Hepatocyte (in vitro differentiated cells): ENCODE results near the gene MS4A6E. TPM values are rescaled to one million over a fixed set of nuclear protein-coding genes. Genes with fewer than 3 reads are reported as not detected.

Experiments used
- DNase-seq: peaks from one replicate; pipeline ENCODE4 v3.0.0-alpha.2; 2016; ENCODE audit warnings: low spot score
- H2AFZ ChIP-seq: fragments of 200-600 bp; sonication (generic); 2 replicates; pipeline ENCODE4 v1.6.0; 2016; ENCODE audit warnings: antibody characterized with exemption, mild to moderate bottlenecking
- H3K27ac ChIP-seq: fragments of 200-600 bp; sonication (generic); 2 replicates; pipeline ENCODE4 v1.5.1; 2016; ENCODE audit warnings: mild to moderate bottlenecking
- H3K27me3 ChIP-seq: fragments of 200-600 bp; sonication (generic); 2 replicates; pipeline ENCODE4 v1.6.1; 2016
- H3K36me3 ChIP-seq: fragments of 200-600 bp; sonication (generic); replicated peaks from 2 replicates; pipeline ENCODE4 v1.5.1; 2016; ENCODE audit warnings: low read depth; ENCODE audit not compliant: insufficient read depth
- H3K4me1 ChIP-seq: fragments of 200-600 bp; sonication (generic); 2 replicates; pipeline ENCODE4 v1.5.1; 2016; ENCODE audit warnings: mild to moderate bottlenecking, moderate library complexity; ENCODE audit not compliant: insufficient read depth
- H3K4me2 ChIP-seq: fragments of 200-600 bp; sonication (generic); 2 replicates; pipeline ENCODE4 v1.6.0; 2016
- H3K4me3 ChIP-seq: fragments of 200-600 bp; sonication (generic); 2 replicates; pipeline ENCODE4 v1.5.1; 2016; ENCODE audit warnings: mild to moderate bottlenecking
- H3K79me2 ChIP-seq: fragments of 200-600 bp; sonication (generic); 2 replicates; pipeline ENCODE4 v1.6.0; 2017; ENCODE audit warnings: mild to moderate bottlenecking
- H3K9me2 ChIP-seq: fragments of 200-600 bp; sonication (generic); replicated peaks from 2 replicates; pipeline ENCODE4 v1.6.0; 2017; ENCODE audit warnings: mild to moderate bottlenecking; ENCODE audit not compliant: insufficient read depth
- H3K9me3 ChIP-seq: fragments of 200-600 bp; sonication (generic); 2 replicates; pipeline ENCODE4 v1.5.1; 2016; ENCODE audit warnings: low read depth, mild to moderate bottlenecking
- H4K20me1 ChIP-seq: fragments of 200-600 bp; sonication (generic); 2 replicates; pipeline ENCODE4 v1.6.0; 2016; ENCODE audit warnings: mild to moderate bottlenecking; ENCODE audit not compliant: insufficient read depth, poor library complexity, severe bottlenecking
- CTCF ChIP-seq: fragments of 200-600 bp; sonication (generic); IDR thresholded peaks from 2 replicates; pipeline ENCODE4 v1.5.1; 2016; ENCODE audit warnings: antibody characterized with exemption, mild to moderate bottlenecking; ENCODE audit not compliant: poor library complexity
- EZH2 ChIP-seq: fragments of 200-600 bp; sonication (generic); IDR thresholded peaks from 2 replicates; pipeline ENCODE4 v1.6.1; 2016; ENCODE audit warnings: antibody characterized with exemption, mild to moderate bottlenecking, borderline replicate concordance
- EZH2phosphoT487 ChIP-seq: fragments of 200-600 bp; sonication (generic); IDR thresholded peaks from one replicate; pipeline ENCODE4 v1.6.1; 2018; ENCODE audit warnings: antibody characterized with exemption, mild to moderate bottlenecking, low read depth, moderate library complexity; ENCODE audit not compliant: unreplicated experiment, severe bottlenecking
- WGBS: methylation state at CpG from one replicate; pipeline ENCODE4 v1.1.6; 2016; ENCODE audit warnings: low lambda C conversion rate; ENCODE audit errors: missing lambda C conversion rate; 5-methylcytosine and 5-hydroxymethylcytosine counted together
- polyA plus RNA-seq: library from polyadenylated mRNA; unstranded; fragments of >200 nt; fragmentation: Nextera tagmentation; extraction: Ambion mirVana; gene quantifications from 2 replicates; pipeline ENCODE4 v1.2.1, GENCODE V29; 2016
- total RNA-seq: library from RNA; depleted of rRNA; stranded (reverse); fragments of >200 nt; gene quantifications from 2 replicates; pipeline ENCODE4 v1.2.3, GENCODE V29; 2014

The MS4A6E gene
- total and polyA plus RNA-seq, 2 experiments from 2014 or later: not detected

GRCh38 chr11:60315871-60316270 lies 11.2 kb upstream of the MS4A6E start:
- H2AFZ ChIP-seq: no peak overlapping the region
- H3K9me3 ChIP-seq: no peaks in the 10 kb centered on the region
- no peaks in the 10 kb centered on the region for H3K79me2 ChIP-seq
- no peaks in the 10 kb centered on the region for H3K9me2 ChIP-seq
- no peaks in the 10 kb centered on the region for H4K20me1 ChIP-seq
- no peak for TF ChIP-seq EZH2
- TF ChIP-seq EZH2phosphoT487: no peak
- TF ChIP-seq CTCF: no peak
- DNase-seq: no peak
- H3K4me3 ChIP-seq: no peak overlapping the region
- H3K27ac ChIP-seq: no peak overlapping the region
- H3K4me1 ChIP-seq: no peaks in the 10 kb centered on the region
- H3K27me3 ChIP-seq: no peaks in the 10 kb centered on the region
- no peaks in the 10 kb centered on the region for H3K36me3 ChIP-seq
- H3K4me2 ChIP-seq: no peak overlapping the region

- no peak overlapping the region for H2AFZ ChIP-seq
- no peaks in the 10 kb centered on the region for H3K79me2 ChIP-seq
- no peak overlapping the region for H3K4me3 ChIP-seq
- no peak for DNase-seq
- no peaks in the 10 kb centered on the region for H3K9me2 ChIP-seq
- no peaks in the 10 kb centered on the region for H4K20me1 ChIP-seq
- no peaks in the 10 kb centered on the region for H3K9me3 ChIP-seq
- H3K27ac ChIP-seq: no peak overlapping the region
- no peak overlapping the region for H3K4me2 ChIP-seq
- H3K4me1 ChIP-seq: no peaks in the 10 kb centered on the region
- no peaks in the 10 kb centered on the region for H3K36me3 ChIP-seq
- no peaks in the 10 kb centered on the region for H3K27me3 ChIP-seq
- TF ChIP-seq EZH2 (no peak), CTCF (no peak), EZH2phosphoT487 (no peak)
- 70% methylated on average over 2 of the region's 2 CpGs for WGBS
Observed at GRCh38 chr11:60316317-60316716, 10.7 kb upstream of the MS4A6E start.

GRCh38 chr11:60318726-60319125 lies 8.3 kb upstream of the MS4A6E start:
- no peak overlapping the region for H3K4me3 ChIP-seq
- H3K9me2 ChIP-seq: no peaks in the 10 kb centered on the region
- H4K20me1 ChIP-seq: no peaks in the 10 kb centered on the region
- DNase-seq: no peak
- H2AFZ ChIP-seq: no peak overlapping the region
- H3K27me3 ChIP-seq: no peaks in the 10 kb centered on the region
- no peak overlapping the region for H3K4me2 ChIP-seq
- no peaks in the 10 kb centered on the region for H3K36me3 ChIP-seq
- no peaks in the 10 kb centered on the region for H3K9me3 ChIP-seq
- TF ChIP-seq EZH2phosphoT487: no peak
- TF ChIP-seq EZH2: no peak
- TF ChIP-seq CTCF: no peak
- no peak overlapping the region for H3K27ac ChIP-seq
- 66% methylated on average over 2 of the region's 2 CpGs for WGBS
- H3K4me1 ChIP-seq: no peaks in the 10 kb centered on the region
- H3K79me2 ChIP-seq: no peaks in the 10 kb centered on the region

GRCh38 chr11:60321051-60321450 lies 6.0 kb upstream of the MS4A6E start:
- DNase-seq: no peak
- no peaks in the 10 kb centered on the region for H3K79me2 ChIP-seq
- TF ChIP-seq EZH2phosphoT487 (no peak), CTCF (no peak)

More at GRCh38 chr11:60321051-60321450, 6.0 kb upstream of the MS4A6E start:
- Histone ChIP-seq H3K9me3 (no peaks in the 10 kb centered on the region), H3K9me2 (no peaks in the 10 kb centered on the region), H2AFZ (no peak overlapping the region), H3K27ac (no peak overlapping the region), H3K36me3 (no peaks in the 10 kb centered on the region), H4K20me1 (no peaks in the 10 kb centered on the region), H3K4me3 (no peak overlapping the region), H3K4me1 (no peaks in the 10 kb centered on the region), H3K4me2 (no peak overlapping the region), H3K27me3 (no peaks in the 10 kb centered on the region)
